Measurements from ENCODE around the gene STON1.
A peak's percentile ranks its signal among the peaks of the same experiment; 100 is the strongest.
"Not testable (repeated sequence)": the region's sequence is repeated elsewhere in the genome, so short reads cannot be mapped to it uniquely, and the experiment has no call there.

STON1 gene, protein sequence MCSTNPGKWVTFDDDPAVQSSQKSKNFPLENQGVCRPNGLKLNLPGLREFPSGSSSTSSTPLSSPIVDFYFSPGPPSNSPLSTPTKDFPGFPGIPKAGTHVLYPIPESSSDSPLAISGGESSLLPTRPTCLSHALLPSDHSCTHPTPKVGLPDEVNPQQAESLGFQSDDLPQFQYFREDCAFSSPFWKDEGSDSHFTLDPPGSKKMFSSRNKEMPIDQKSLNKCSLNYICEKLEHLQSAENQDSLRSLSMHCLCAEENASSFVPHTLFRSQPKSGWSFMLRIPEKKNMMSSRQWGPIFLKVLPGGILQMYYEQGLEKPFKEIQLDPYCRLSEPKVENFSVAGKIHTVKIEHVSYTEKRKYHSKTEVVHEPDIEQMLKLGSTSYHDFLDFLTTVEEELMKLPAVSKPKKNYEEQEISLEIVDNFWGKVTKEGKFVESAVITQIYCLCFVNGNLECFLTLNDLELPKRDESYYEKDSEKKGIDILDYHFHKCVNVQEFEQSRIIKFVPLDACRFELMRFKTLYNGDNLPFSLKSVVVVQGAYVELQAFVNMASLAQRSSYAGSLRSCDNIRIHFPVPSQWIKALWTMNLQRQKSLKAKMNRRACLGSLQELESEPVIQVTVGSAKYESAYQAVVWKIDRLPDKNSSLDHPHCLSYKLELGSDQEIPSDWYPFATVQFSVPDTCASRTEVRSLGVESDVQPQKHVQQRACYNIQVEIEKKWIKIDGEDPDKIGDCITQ
- 1.8 to 3.6 reads per million in 2 donors for total RNA-seq

DNA sequence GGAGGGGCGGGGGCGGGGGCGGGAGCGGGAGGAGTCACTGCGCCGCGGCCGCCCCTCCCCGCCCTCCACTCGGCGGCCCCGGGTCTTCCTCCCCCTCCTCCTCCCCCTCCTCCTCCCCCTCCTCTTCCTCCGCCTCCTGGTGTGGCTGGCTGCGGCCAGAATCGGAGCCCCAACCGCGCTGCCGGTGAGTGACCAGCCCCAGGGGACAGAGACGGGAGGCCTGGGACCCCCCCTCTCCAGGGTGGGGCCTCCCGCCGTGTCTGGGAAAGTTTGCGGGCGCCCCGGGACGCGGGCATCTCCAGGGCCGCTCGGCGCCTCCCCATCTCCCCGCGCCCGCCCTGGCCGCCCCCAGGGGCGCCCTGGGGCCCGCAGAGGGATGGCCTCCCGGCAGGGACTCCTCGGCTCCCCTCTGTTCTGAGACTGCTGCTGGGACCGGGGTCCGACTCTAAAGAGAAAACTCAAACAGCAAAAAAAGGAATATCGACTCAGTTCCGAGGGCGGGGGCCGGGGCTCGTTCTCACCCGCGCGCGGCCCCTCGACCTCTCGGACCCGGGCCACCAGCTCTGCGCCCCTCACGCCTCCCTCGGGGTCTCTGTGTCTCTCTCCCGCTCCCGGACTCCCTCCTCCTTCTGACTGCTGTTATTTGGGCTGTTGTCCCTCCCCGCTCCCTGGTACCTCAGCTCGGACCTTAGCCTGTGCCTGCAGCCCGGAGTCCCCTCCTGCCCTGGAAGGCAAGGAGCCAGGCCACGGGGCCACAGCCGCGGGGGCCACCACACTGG lies at the start of gene STON1:
Gene STON1, plus strand, starts transcription at position 122 of the 779 bp plus-strand sequence. CDS start 50,480 bp downstream, outside the sequence.
- peak; percentile 18 for DNase-seq

DNA sequence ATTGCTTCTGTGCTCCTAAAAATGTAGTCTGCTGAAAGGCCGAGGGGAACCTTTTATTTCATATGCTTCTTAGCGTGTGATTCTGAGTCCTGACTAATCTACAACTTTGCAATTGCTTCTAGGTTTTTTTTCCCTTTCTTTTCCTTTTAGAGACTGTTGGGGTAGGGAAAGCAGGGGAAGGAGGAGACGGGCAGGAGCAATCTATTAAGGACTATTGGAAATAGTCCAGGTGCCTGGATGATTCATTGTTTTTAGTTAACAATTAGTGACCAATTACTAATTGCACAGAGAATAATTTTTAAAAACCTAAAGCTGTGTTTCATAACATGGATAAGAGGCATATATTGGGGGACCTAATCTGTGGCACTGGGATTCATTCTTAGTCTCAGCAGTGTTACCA lies 49.4 kb upstream of the STON1 start:
- DNase-seq, result no peak

DNA sequence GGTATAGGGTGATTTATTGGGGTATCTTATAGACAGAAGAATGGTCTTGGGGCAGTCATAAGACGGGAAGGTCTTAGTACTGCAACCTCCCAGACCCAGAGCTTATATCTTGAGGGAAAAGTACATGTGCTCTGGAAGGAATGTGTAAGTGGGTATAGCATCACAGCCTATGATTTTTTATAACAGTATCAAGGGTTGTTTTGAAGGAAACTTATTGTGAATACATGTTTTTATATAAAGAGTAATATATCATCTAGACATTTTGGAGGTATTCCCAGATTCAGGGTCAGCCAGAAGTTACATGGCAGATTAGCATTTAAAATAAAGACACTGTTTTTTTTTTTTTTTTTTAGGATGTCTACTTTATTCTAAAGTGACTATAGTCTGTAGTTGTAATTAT lies 47.6 kb upstream of the STON1 start:
- no peak for DNase-seq

DNA sequence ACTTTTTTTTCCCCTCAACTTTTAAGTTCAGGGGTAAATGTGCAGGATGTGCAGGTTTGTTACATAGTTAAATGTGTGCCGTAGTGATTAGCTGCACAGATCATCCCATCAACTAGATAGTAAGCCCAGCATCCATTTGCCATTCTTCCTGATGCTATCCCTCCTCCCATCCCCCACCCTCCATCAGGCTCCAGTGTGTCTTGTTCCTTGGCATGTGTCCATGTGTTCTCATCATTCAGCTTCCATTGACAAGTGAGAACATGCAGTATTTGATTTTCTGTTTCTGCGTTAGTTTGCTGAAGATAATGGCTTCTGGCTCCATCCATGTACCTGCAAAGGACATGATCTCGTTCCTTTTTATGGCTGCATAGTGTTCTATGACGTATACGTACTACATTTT lies 47.2 kb upstream of the STON1 start:
- DNase-seq, result no peak

DNA sequence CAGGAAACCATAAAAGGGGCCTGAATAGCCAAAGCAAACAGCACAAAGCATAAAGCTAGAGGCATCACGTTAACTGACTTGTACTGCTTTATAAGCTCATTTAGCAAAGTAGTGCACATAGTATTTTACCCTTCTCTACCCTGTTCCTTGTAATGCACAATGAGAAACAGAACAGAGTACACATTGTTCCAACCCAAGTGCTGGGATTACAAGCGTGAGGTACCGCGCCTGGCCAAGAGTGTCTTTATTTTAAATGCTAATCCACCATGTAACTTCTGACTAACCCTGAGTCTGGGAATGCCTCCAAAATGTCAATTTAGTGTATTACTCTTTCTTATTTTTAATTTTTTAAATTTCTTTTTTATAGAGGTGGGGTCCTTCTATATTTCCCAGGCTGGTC lies 46.4 kb upstream of the STON1 start:
- no peak for DNase-seq

DNA sequence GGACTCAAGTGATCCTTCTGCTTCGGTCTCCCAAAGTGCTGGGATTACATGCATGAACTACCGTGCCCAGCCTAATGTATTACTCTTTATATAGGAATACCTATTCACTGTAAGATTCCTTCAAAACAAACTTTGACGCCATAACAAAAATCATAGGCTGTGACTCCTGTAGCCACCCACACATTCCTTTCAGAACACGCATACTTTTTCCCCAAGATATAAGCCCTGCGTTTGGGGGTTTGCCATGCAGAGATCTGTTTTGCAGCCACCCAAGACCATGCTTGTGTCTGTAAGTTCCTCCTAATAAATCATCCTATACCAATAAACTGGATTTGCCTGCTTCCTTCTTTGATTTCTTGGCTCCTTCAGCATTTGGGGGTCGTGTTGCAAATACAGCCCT lies 46.0 kb upstream of the STON1 start:
- no peak for DNase-seq

DNA sequence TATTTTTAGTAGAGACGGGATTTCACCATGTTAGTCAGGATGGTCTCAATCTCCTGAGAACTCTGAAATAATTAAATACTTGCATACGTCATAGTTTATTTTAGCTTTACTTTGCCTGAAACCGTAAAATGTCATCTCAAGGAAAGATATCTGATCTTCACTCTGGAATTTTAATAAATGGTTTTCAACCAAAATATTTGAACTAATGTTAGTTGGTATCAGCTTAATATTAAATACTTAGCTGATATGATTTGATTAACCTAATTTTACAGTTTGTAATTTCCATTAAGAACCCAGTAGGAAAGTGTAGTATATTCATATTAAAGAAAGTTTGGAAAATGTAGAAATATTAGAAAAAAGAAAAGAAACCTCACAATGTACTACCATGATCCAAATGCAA lies 41.4 kb upstream of the STON1 start:
- no peak for DNase-seq

DNA sequence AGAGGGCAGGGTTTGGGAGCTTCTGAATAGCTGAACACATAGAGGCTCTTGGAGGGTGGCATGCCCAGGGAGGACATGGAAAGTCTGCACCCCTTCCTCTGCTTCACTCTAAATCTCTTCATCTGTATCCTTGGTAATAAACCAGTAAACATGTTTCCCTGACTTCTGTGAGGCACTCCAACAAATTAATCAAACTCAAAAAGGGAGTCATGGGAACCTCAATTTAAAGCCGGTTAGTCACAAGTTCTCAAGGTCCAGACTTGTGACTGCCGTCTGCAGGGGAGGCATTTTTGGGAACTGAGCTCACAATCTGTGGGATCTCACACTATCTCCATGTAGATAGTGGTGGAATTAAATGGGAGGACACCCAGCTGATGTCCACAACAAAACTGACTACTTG lies 33.1 kb upstream of the STON1 start:
- no peak for DNase-seq

DNA sequence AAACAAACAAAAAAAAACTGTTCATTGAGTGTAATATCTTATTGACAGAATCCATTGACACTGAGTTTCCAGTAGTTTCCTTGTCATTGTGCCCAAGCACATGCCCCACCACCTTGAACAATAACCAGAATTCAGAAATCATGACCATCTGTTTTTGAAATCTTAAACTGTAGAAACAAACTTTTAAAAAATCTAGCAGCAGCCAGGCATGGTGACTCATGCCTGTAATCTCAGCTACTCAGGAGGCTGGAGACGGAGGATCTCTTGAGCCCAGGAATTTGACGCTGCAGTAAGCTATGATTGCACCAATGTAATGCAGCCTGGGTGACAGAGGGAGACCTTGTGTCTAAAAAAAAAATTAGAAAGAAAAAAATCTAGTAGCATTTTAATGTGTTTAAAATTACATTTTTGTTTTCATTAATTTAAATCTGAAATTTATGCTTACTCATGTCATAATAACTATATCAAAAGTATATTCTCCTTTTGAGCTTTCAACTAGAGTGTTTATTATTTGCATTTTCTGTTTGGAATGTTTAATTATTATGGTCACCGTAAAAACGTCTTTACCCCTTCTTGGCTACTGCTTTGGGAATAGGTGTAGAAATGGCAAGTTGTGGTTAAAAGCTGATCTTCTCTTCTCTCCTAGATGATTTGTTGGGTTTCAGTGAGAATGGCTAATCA lies 25.2 kb upstream of the STON1 start:
- no peak for DNase-seq

DNA sequence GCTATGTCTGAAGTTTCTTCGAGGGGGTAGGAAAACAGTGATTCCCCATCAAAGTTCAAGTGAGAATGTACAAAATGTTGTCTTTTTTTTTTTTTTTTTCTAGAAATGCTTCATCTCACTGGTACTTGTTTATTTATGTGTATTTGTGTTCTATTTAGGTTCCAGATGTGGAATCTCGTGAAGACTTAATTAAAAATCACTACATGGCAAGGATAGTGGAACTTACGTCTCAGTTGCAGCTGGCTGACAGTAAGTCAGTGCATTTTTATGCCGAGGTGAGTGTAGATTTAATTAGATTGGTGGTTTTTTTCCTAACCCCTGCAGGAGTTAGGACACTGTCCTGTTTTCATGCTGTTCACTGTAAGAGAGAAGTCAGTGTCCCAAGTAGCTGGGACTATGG lies 22.8 kb upstream of the STON1 start:
- no peak for DNase-seq

DNA sequence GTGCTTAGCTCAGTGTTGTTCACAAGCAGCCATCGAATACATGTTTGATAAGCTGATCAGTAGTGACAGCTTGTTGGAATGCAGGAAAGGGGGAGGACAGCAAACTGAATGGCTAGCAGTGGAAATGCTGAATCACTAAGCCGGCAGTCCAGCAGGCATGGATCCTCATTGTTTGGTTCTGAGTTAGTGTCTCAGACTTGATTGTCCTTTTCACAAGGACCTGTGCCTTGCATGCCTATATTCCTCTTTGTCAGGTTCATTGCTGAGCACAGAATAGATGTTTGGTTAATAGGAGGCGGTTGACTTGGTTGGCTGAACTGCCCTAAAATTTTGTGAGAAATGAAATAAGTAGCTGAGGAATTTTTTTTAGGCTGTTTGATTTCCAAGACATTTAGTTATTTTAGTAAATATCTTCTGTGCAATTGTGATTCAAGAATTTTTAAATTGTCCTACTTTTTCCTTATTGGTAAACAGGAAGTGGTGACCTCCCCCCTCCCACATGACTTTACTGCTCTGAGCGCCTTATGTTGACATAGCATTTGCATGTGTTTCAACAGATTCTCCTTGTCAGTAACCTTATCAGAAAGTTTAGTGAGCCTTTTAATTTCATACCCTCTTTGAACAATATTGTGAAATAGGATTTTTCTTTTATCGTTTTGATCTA lies 21.4 kb upstream of the STON1 start:
- DNase-seq, result no peak

DNA sequence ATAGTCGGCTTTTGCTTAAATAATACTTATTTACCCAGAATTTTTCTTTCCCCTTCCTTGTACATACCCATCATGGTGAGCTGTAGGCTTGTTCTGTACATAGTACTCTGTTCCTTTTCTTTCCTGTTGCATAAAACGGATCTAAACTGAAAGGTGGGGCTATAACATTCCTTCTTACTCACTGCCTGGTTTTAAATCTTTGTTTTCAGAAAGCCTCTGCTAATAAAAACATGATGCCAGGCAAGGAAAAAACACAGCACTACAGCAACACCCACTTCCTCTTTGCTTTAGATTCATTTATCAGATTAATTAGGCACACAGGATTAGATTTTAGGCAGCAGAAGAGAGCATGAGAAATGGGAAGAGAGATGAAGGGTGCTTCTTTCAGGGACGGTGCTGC lies 19.6 kb upstream of the STON1 start:
- no peak for DNase-seq

DNA sequence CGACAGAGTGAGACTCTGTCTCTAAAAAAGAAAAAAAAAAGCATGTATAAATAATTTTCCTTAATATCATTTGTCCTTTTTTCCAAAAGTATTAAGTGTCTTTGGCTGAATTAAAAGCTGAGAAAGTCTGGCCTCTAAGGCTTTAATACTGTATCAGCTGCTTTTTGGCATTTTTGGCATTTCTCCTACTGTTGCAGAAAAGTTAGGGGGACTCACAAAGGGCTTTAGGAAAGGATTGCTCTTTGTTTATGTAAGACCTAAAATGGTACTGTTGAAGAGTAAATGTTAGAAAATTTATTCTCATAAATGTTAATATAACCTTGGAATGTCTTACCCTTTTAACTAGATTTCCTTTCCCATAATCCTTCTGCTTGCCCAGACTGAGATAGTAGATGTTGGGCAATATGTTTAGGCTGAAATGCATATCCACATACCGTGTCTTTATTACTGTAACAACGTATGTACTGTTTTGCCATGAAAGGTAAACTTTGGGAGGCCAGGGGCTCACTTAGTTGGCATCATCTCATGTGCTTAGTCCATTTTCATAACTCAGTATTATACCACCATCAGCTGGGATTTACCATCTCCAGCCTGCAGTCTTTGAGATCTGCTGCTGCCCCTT lies 18.0 kb upstream of the STON1 start:
- DNase-seq, result no peak

DNA sequence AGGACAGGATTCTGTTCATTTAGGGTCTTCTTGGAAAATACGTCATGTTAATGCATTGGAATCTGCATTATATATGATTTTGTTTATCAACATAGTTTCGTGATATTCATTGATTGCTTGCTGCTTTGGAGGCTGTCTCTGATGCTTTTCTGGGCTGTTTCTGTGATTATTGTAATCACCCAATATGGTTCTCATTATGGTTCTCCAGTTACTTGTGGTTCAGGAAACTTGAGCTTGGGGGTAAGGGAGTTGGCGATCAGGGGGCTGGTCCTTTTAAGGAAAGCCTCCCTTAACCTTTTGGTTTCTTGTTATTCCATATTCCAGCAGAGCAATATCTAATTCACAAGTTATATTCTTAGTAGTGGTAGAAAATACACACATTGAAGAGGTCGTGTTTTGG lies 17.4 kb upstream of the STON1 start:
- no peak for DNase-seq

DNA sequence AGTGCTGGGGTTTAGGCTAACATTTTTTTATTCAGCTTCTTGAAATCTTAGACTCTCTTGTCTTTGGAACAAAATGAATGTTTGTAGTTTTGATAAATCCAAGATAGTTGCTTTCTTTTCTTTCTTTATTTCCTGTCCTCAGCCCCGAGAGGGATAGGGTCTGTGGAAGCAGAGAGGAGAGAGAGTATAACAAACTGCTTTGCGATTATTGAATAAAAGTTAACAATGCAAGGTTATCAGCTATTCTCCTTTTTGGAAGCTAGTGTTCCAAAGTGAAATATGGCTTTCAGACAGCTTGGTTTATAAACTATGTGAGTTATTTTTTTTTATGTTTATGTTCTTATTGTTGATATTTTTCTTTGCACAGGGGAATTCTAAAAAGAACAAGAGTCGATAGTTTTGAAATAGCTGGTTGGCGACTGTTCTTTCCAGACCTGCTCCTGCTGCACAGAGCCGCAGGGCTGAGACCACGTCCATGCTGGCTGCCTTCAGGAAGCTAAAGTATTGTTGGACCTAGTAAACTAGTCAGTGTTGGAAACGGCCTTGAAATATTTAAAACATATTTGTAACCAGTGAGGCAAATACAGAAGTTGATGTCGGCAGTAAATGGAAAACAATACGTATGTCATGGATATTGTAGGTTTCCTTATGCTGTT lies 15.5 kb upstream of the STON1 start:
- no peak for DNase-seq

DNA sequence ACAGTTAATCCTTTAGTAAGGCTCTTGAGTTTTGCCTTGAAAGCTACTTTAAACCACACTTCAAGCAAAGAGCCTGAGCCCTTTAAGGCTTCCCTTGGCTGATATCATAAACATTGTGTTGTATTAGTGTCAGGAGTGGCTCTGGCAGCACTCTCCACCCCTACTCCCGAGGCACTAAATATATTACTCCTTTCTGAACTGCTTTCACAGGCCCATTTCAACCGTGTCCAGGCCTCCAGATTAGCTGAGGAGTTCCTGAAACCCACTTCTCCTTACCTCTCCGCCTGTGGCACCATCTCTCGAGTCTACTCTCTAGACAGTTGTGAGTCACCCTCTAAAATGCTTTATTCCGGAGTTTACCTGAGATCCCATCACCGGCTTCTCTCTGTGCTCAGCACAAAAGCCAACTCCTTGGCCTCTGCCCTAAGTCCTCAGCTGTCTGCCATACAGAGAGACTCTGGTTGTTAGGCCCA lies 14.4 kb upstream of the STON1 start:
- DNase-seq, result no peak

DNA sequence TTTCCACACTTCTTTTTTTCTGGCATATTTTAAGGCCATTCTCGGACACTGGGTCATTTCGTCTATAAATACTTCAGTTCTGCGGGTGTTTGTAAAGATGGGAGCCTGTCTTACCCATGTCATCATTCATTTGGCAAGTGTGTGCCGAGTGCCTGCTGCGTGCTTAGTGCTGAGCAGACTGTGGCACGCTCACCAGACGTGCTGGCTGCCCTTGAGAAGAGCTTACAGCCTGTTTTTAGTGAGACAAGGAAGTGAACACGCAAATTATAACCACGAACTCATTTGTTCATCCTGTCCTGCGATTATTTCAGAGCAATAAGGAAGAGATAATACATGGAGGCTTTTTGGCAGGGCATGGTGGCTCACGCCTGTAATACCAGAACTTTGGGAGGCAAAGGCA lies 10.4 kb upstream of the STON1 start:
- DNase-seq, result no peak

DNA sequence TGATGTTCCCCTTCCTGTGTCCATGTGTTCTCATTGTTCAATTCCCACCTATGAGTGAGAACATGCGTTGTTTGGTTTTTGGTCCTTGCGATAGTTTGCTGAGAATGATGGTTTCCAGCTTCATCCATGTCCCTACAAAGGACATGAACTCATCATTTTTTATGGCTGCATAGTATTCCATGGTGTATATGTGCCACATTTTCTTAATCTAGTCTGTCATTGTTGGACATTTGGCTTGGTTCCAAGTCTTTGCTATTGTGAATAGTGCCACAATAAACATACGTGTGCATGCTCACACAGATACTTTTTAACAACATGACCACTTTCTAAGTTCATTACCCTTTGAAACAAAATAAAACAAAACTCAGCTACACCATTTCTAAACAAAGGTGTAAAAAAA lies 5.2 kb upstream of the STON1 start:
- DNase-seq, result not testable (repeated sequence)

DNA sequence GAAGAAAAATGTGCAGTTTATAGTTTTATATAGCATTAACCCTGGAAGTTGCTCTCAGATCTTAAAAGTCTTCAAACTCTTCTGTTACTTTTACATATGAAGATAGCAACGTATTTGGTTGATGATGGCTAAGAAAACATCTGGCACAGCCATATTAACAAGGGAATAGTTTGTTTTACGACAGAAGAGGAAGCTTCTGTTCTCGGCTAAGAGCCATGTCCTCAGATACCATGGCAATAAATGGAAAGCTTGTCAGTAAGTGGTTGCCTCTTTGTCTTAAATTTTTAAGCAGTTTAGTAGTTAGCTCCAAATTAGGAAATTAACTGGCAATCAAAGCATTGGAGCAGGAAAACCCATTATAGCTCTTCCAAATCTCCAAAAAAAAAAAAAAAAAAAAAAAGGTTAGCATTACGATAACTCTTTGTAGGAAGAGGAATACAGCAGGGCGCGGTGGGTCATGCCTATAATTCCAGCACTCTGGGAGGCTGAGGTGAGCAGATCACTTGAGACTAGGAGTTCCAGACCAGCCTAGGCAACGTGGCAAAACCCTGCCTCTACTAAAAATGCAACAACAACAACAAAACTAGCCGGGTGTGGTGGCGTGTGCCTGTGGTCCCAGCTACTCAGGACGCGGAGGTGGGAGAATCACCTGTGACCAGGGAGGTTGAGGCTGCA lies 4.5 kb upstream of the STON1 start:
- no peak for DNase-seq

DNA sequence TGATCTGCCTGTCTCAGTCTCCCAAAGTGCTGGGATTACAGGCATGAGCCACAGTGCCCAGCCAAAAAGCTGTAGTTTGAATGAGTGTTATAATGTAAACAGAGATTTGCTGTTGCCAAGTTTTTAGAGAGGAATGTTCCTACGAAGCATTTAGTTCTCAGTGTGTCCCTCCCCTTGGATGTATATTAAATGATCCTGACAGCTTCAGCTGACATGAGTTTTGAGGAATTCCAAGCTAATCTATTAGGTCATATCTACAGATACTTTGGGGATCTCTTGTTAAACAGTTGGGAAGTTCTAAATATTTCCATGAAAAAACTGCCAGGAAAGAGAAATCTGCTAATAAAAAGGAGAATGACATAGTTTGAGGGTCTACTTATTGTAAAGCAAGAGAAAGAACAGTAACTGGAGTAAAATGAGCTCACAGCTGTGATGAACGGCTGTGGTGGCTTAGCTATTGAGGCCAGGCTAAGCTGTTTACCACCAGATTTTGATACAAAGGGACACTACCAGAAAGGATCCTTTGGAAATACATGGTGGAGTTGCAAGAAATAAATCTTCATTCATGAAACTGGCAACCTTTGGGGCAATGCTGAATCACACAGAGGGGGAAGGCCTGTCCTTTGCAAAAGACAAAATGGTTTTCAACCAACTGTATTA lies 2.6 kb upstream of the STON1 start:
- DNase-seq, result no peak
